CD1c-positive myeloid dendritic cell (primary cell): Measurements from ENCODE around the gene CRCP.
"Not testable (repeated sequence)": the region's sequence is repeated elsewhere in the genome, so short reads cannot be mapped to it uniquely, and the experiment has no call there.

ENCODE experiments used
- DNase-seq: peaks from one replicate; pipeline ENCODE4 v3.0.0-alpha.2; 2016; ENCODE audit errors: extremely low spot score

The CRCP gene

DNA sequence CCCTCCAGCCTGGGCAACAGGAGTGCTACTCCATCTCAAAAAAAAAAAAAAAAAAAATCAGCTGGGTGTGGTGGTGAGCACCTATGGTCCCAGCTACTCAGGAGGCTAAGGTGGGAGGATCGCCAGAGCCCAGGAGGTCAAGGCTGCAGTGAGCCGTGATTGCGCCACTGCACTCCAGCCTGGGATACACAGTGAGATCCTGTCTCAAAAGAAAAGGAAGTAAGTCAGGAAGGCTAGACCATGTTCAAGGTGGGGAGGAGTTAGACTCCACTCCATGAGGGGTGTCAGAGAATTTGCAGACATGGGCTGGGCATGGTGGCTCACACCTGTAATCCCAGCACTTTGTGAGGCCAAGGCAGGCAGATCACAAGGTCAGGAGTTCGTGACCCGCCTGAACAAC lies 6.2 kb upstream of the CRCP start:
- DNase-seq: not testable (repeated sequence)

GRCh38 chr7:66110856-66111255 lies 3.8 kb upstream of the CRCP start:
- no peak for DNase-seq

DNA sequence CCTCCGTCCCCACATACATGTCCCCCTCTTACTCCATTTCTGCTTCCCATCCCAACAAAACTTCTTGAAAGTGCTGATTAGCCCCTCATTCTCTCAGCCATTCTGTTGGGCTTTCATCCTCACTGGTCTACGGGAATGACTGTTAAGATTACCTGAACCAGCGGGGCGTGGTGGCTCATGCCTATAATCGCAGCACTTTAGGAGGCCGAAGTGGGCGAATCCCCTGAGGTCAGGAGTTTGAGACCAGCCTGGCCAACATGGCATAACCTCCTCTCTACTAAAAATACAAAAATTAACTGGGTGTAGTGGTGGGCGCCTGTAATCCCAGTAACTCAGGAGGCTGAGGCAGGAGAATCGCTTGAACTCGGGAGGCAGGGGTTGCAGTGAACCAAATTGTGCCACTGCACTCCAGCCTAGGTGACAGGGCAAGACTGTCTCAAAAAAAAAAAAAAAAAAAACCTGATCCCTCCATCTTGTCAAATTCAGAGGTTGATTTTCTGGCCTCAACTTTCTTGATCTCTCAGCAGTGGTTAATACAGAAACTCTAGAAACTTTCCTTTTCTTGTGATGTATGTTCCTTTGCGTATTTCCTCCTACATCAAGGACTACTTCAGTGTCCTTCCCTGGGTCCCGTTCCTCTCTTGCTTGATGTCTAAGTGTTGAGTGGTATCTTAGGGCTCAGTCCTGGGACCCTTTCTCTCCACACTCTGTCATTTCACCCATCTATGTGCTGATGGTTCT lies 2.2 kb downstream of the CRCP start:
- DNase-seq: not testable (repeated sequence)

DNA sequence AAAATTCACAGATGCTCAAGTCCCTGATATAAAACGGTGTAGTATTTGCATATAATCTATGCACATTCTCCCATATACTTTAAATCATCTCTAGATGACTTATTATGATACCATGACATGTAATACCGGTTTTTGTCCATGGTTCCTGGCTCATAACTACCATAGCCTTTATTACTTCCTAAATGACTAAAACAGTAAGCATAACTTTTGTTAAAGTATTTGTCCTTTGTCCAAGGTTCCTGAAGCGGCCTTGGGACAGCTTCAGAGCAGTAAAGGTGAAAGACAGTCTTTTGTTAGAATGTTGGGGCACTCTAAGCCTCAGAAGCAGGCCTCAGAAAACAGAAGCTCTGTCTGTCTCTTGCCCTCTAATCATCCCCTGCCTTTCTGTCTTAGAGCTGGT lies 4.0 kb downstream of the CRCP start:
- no peak for DNase-seq

DNA sequence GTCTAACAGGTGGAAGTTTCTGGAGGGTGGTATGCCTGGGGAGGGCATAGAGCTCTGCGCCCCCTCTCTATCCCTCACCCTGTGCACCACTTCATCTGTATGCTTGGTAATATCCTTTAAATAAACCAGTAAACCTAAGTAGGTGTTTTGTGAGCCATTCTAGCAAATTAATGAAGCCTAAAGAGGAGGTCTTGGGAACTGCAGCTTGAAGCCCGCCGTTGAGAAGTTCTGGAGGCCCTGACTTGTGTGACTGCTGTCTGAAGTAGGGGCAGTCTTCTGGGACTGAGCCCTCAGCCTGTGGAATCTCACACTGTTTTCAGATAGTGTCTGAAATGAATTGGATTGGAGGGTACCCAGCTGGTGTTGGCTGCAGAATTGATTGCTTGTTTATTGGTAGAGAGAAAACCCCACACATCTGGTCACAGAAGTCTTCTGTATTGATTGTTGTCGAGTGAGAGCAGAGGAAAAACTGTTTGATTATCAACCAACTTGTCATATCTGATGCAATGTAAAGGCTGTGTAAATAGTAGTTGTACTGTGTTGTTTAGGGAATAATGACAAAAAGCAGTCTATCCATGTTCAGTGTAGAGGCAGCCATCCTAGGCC lies 4.7 kb downstream of the CRCP start:
- no peak for DNase-seq

DNA sequence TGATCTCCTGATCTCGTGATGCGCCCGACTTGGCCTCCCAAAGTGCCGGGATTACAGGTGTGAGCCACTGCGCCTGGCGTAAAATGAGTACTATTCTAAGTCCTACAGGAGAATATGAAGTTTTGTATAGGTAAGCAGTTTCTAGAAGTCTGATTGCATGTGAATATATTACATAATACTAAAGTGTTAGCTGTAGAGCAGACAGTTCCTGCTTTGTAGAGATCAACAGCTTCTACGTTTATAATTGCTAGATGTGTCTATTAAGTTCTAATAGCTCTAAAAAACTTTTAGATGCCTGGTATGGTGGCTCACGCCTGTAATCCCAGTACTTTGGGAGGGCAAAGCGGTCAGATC lies 8.5 kb downstream of the CRCP start:
- DNase-seq: no peak

DNA sequence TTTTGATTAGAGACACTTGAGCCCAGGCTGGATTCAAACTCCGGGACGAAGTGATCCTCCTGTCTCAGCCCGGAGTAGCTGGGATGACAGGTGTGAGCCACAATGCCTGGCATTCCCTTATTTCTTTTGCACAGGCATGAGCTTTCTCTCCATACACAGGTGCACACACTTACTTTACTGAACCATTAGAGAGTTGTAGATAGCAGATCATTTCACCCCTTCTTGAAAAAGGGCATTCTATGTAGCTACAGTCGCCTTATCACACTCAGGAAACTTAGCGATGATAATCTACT lies 9.9 kb downstream of the CRCP start:
- DNase-seq: not testable (repeated sequence)

GRCh38 chr7:66125052-66125694 lies 10.5 kb downstream of the CRCP start:
- DNase-seq: no peak

DNA sequence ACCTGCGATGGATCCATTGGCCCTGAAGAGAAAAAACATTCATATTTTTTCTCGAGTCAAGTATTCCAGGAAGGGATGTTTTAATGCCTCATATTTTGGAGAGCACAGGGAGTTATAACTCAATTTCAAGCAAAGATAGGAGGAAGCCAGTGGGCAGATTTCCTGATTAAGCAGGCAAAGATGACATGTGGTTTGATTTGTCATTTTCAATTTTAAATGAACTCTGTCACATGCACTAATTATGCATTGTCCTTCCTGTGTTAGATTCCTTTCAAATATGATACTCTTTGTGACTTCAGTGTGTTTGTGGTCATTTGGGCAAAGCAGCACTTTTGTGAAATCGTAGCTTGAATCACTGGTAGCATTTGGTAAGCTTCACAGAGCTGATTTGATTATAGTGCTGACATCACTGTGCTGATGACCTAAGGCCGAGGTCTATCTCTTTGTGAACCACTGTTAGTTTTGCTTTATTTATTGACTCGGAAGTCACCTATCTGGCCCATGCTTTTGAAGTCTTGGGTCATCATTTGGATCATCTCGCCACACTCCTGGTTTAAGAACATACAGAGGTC lies 11.2 kb downstream of the CRCP start:
- not testable (repeated sequence) for DNase-seq

GRCh38 chr7:66127172-66127571 lies 12.5 kb downstream of the CRCP start:
- not testable (repeated sequence) for DNase-seq

DNA sequence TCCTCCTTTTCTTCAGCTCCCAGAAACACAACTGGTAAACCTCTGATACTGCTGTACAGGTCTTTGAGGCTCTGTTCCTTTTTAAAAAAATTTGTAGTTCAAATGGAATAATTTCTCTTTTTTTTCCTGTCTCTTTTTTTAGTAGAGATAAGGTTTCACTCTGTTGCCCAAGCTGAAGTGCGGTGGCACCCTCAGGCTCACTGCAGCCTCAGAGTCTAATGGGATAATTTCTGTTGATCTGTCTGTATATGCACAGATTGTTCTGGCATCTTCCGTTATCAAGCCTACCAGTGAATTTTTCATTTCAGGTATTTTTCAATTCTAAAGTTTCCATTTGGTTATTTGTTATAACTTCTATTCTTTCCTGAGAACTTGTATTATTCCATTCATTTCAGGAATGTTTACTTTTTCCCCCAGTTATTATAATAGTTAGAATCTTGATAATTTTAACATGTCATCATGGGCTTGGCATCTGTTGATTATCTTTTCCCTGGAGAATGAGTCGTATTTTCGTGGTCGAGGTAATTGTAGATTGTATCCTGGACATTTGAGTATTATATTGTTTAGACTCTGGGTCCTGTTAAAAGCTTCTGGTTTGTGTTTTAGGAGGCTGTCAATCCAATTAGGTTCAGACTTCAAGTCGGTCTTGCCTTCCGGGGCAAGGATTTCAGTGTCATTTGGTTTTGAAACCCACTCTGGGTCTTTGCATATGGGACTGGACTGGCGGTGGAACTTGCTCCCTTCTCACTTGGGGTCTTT lies 24.5 kb downstream of the CRCP start:
- DNase-seq: no peak

DNA sequence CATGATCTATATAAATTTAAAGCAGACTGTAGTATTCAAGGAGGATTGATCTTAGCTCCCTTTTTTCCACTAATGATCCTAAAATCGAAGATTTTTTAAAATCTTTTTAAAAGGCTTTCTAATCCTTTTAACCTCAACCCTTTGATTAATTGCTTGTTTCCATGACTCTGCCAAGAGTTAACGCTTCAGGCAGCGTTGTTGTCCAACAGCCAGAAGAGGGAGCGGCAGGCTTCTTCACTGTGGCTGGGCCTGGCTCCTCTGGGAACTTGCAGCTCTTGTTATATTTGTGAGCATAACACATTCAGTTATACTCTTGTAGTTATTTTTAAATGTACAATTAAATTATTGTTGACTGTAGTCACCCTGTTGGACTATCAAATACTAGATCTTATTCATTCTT lies 26.3 kb downstream of the CRCP start:
- no peak for DNase-seq

DNA sequence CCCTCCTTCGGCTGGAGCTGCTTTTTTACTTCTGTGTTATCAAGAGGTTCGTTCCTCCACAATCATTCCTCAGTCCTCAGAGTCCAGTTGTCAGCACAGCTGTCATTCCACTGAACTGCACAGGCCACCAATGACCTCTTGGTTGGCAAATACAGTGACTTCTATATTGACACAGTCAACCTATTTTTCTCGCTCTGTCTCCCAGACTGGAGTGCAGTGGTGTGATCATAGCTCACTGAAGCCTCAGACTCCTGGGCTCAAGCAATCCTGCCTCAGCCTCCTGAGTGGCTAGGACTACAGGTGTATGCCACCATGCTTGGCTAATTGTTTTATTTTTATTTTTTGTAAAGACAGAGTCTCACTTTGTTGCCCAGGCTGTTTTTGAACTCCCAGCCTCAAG lies 27.7 kb downstream of the CRCP start:
- no peak for DNase-seq

DNA sequence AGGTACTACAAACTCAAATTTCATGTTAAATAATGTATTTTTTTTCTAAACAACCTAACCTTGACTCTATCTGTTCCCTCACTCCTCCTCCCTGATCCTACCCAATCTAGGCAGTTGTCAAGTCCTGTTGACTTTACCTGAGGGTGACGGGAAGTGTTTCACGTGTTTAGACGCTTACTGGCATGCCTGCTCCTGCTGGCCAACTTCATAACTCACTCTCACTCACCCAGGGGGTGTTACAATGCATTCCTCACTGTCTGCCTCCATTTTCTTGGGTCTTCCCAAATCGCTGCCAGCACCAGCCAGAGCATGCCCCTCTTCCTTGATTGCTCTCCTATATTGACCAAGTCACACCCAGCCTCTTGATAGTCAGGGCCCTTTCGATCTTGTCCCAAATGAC lies 28.3 kb downstream of the CRCP start:
- no peak for DNase-seq

GRCh38 chr7:66143876-66144332 lies 29.3 kb downstream of the CRCP start:
- no peak for DNase-seq

- no peak for DNase-seq
Measured at GRCh38 chr7:66145400-66146104, 30.9 kb downstream of the CRCP start.

DNA sequence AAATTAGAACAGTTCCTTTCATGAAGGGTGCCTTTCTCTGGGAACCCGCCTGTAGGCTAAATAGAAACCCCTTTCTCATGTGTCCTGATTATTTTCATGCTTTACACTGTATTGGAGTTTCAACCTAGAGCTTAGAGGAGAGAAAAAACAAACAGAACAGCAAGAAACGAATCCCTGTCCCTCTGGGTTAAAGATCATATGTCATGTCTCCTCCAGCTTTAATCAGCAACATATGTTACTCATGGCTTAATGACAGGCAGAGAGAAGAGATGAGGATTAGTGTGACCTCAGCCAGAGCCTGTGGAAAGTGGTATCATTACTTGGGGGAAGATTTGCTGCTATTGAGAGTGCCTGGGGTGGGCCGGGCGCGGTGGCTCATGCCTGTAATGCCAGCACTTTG lies 32.1 kb downstream of the CRCP start:
- DNase-seq: no peak

- not testable (repeated sequence) for DNase-seq
Measured at GRCh38 chr7:66147657-66148056, 33.0 kb downstream of the CRCP start.

DNA sequence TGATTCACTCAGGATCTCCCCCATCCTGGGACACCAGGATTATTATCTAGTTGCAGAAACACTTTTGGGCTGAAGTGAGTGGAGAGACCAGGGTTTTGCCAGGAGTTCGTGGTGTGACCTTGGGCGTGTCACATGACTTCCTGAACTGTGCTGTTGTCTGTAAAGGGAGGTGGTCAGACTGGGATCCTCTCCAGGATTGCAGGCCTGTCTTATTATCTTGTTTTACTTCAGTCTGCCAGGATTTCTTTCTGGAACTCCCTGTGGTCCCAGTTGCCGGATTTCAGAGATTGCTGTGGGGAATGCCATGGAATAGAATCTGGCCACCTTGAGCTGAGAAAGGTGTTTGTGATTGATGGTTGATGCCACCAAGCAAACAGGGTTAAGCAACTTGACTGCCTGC lies 35.8 kb downstream of the CRCP start:
- no peak for DNase-seq

DNA sequence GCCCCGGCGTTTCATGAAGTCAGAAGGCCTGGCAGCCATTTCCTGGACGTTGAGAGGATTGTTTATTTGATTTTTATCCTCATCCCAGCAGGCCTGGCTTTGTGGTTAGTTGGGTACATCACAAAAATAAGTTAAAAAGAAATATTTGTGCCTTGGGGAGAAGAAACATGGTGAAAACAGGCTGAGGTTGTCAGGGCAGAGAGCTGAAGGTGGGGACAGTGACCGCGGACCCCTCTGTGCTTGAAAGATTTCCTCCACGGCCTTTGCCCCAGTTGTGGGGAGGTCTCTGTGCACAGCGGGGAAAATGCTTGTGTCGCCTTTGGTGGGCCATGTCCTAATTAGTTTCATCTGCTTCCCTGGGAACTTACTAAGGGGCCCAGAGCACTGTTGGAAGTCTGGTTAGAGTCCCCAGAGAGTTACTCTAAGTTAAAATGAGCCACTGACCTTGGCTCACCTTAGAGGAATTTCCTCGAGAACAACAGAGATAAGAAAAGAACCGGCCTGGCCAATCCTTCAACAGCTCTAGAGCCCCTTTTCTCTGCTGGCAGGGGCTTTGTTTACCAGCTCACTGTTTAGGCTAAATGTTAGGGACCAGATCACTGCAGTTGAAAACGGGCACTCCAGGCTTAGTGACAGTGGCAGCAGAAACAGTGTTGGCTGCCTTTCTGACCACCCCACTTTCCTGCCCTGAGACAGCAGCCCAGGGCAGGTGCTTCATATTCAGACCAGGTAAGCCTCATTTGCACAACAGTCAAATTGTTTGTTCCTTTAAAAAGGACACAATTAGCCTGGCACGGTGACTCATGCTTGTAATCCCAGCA lies 37.9 kb downstream of the CRCP start:
- no peak for DNase-seq

DNA sequence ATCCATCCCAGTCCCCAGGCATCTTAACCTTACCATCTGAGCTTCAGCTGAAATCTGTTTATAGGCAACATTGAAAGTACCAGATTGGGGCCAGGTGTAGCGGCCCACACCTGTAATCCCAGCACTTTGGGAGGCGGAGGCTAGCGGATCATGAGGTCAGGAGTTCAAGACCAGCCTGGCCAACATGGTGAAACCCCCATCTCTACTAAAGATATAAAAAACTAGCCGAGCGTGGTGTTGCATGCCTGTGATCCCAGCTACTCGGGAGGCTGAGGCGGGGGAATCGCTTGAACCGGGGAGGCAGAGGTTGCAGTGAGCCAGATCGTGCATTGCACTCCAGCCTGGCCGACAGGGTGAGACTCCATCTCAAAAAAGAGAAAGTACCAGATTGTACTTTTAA lies 39.0 kb downstream of the CRCP start:
- DNase-seq: no peak
